GM03348 (cell line): Measurements from ENCODE around the gene ZKSCAN1.
A peak's percentile ranks its signal among the peaks of the same experiment; 100 is the strongest.
"Not testable (repeated sequence)": the region's sequence is repeated elsewhere in the genome, so short reads cannot be mapped to it uniquely, and the experiment has no call there.

ENCODE experiments used
- DNase-seq: peaks from one replicate; pipeline ENCODE4 v3.0.0; 2012; ENCODE audit warnings: low spot score

ZKSCAN1 gene

DNA sequence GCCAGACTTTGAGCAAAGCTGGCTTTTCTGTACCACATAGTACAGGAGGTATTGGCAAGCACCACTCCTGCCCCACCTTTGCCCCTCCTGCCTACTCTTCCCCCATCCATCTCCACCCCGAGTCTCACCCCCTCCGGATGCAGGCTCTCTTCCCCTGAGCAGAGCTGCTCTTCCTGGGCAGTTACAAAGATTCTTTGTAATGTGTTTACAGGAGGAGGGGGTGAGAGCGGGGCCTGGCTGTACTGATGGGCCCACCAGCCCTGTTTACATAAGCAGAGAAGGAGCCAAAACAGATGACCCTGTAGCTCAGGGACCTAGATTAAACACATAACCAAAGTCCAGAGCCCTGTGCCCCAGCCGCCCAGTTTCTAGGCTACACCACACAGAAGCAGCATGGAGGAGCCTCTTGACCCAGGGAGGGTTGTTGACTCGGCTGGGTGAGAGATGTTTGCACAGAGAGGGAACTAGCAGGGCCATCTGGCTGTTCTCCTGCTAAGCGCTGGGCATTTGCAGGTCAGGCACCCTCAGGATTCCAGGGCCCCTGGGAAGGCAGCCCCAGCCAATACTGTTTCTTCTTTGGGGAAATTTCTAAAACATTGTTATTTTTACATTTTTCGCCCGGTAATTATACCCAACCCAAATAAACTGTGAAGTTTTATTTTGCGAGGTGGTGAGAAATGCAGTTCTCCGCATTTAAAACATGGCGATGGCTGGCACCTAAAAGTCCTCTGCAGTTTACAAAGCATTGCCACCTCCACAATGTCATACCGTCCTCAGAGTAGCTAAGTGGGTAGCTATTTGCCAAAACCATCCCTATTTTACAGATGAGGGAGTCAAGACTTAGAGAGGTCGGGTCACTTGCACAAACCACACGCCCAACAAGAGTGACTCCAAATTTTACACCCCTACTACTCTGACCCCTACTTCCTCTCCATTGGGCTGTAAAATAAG is 11.4 kb upstream of the ZKSCAN1 start:
- no peak for DNase-seq

GRCh38 chr7:100007887-100008286 is 7.5 kb upstream of the ZKSCAN1 start:
- no peak for DNase-seq

GRCh38 chr7:100008525-100008924 is 6.9 kb upstream of the ZKSCAN1 start:
- DNase-seq = no peak

DNA sequence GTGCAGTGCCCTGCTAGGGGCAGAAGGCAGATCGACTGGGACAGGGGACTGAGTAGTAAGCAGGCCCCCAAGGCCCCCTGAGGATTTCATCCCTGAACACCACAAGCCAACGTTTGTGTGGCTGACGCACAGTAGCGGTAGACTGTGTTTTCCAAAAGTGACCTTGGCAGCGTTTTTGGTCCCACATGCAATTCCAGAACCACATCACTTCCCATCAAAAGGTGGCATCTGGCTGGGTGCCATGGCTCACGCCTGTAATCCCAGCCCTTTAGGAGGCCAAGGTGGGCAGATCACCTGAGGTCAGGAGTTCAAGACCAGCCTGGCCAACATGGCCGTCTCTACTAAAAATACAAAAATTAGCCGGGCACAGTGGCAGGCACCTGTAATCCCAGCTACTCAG is 5.4 kb upstream of the ZKSCAN1 start:
- DNase-seq = not testable (repeated sequence)

- no peak for DNase-seq
These were observed 4.5 kb upstream of the ZKSCAN1 start for GRCh38 chr7:100010901-100011300.

GRCh38 chr7:100011516-100011915 is 3.9 kb upstream of the ZKSCAN1 start:
- DNase-seq = no peak

- DNase-seq = not testable (repeated sequence)
These were observed 2.7 kb upstream of the ZKSCAN1 start for GRCh38 chr7:100012385-100013327.

- no peak for DNase-seq
These were observed 2.1 kb upstream of the ZKSCAN1 start for GRCh38 chr7:100013328-100013676.

- DNase-seq = no peak
These were observed 962 bp downstream of the ZKSCAN1 start for GRCh38 chr7:100016215-100016901.

GRCh38 chr7:100017300-100017699 is 1.9 kb downstream of the ZKSCAN1 start:
- DNase-seq = no peak

- no peak for DNase-seq
These were observed 2.5 kb downstream of the ZKSCAN1 start for GRCh38 chr7:100017875-100018274.

DNA sequence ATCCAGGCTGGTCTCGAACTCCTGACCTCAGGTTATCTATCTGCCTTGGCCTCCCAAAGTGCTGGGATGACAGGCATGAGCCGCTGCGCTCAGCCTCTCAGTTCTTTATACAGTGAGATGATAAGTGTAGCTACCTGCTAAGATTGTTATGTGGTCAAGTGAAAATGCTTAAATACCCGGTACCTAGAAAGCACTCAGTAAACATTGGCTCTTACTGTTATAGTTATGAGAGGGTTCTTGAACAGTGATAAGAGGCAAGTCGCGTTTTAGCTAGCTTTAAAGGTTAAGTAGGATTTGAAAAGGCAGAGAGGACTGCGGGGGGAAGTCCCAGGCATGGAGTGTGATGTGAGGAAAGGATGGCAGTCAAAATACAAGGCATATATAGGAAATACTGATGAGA is 4.5 kb downstream of the ZKSCAN1 start:
- DNase-seq = no peak

DNA sequence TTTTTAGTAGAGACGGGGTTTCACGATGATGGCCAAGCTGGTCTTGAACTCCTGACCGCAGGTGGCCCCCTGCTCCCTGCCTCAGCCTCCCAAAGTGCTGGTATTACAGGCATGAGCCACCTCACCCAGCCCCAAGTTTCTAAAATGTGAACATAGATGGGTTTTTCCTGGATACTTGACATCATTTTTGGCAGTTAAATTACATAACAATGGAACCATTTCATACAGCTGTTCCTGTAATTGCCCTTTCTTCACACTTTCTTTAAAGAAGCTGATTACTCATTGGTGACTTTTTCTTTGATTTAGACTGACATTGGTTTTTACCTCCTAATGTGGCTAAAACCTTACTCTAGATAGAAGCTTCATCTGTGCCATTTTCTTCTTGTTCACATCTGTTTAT is 5.9 kb downstream of the ZKSCAN1 start:
- DNase-seq = peak; percentile 21

GRCh38 chr7:100022621-100023020 is 7.2 kb downstream of the ZKSCAN1 start:
- DNase-seq = no peak

DNA sequence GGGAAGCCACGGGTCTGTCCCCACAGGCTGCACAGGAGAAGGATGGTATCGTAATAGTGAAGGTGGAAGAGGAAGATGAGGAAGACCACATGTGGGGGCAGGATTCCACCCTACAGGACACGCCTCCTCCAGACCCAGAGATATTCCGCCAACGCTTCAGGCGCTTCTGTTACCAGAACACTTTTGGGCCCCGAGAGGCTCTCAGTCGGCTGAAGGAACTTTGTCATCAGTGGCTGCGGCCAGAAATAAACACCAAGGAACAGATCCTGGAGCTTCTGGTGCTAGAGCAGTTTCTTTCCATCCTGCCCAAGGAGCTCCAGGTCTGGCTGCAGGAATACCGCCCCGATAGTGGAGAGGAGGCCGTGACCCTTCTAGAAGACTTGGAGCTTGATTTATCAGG is 8.1 kb downstream of the ZKSCAN1 start:
- no peak for DNase-seq

GRCh38 chr7:100024020-100024619 is 8.7 kb downstream of the ZKSCAN1 start:
- no peak for DNase-seq

GRCh38 chr7:100027197-100027596 is 11.8 kb downstream of the ZKSCAN1 start:
- DNase-seq = no peak

- DNase-seq = no peak
These were observed 14.2 kb downstream of the ZKSCAN1 start for GRCh38 chr7:100029596-100029995.

GRCh38 chr7:100033526-100033925 is 18.1 kb downstream of the ZKSCAN1 start:
- no peak for DNase-seq

GRCh38 chr7:100034871-100035510 is 19.6 kb downstream of the ZKSCAN1 start:
- DNase-seq = peak; percentile 69

- no peak for DNase-seq
These were observed 20.5 kb downstream of the ZKSCAN1 start for GRCh38 chr7:100035876-100036275.
